HL-60 (cell line): Measurements from ENCODE around the gene GPC1.

Experiments used
- DNase-seq, 2 experiments: peaks; one replicate each; pipeline ENCODE4 v3.0.0-alpha.2; 2010 to 2020; ENCODE audit warnings: low read depth in 1 of 2, low spot score in 1 of 2
- H3K27ac ChIP-seq: fragments of 250-450 bp; sonication (Bioruptor Pico); replicated peaks from 2 replicates; pipeline ENCODE4 v1.5.1; 2020; ENCODE audit warnings: mild to moderate bottlenecking, moderate library complexity
- H3K27me3 ChIP-seq: fragments of 250-450 bp; sonication (Bioruptor Pico); 2 replicates; pipeline ENCODE4 v1.5.1; 2021; ENCODE audit warnings: mild to moderate bottlenecking, moderate library complexity; ENCODE audit not compliant: insufficient read depth, poor library complexity, severe bottlenecking
- H3K4me3 ChIP-seq: replicated peaks from 2 replicates; pipeline ENCODE4 v1.5.1; 2011; ENCODE audit warnings: mild to moderate bottlenecking, control low read depth, low read length; ENCODE audit not compliant: insufficient read depth
- GABPA ChIP-seq: IDR thresholded peaks from 2 replicates; pipeline ENCODE4 v1.6.1; 2012; ENCODE audit warnings: low read depth
- POLR2AphosphoS5 ChIP-seq: IDR thresholded peaks from 2 replicates; pipeline ENCODE4 v1.6.1; 2012; ENCODE audit warnings: low read depth
- REST ChIP-seq: IDR thresholded peaks from 2 replicates; pipeline ENCODE4 v1.6.1; 2012; ENCODE audit warnings: low read depth; ENCODE audit not compliant: insufficient replicate concordance
- SPI1 ChIP-seq: IDR thresholded peaks from 2 replicates; pipeline ENCODE4 v1.6.1; 2012; ENCODE audit warnings: low read depth, mild to moderate bottlenecking, borderline replicate concordance
- TF ChIP-seq, protein P1 (sequence below): IDR thresholded peaks from one replicate; pipeline ENCODE4 v1.5.1; 2011; ENCODE audit warnings: low read length, control low read depth, inconsistent platforms; ENCODE audit not compliant: insufficient read depth

GPC1 gene

DNA sequence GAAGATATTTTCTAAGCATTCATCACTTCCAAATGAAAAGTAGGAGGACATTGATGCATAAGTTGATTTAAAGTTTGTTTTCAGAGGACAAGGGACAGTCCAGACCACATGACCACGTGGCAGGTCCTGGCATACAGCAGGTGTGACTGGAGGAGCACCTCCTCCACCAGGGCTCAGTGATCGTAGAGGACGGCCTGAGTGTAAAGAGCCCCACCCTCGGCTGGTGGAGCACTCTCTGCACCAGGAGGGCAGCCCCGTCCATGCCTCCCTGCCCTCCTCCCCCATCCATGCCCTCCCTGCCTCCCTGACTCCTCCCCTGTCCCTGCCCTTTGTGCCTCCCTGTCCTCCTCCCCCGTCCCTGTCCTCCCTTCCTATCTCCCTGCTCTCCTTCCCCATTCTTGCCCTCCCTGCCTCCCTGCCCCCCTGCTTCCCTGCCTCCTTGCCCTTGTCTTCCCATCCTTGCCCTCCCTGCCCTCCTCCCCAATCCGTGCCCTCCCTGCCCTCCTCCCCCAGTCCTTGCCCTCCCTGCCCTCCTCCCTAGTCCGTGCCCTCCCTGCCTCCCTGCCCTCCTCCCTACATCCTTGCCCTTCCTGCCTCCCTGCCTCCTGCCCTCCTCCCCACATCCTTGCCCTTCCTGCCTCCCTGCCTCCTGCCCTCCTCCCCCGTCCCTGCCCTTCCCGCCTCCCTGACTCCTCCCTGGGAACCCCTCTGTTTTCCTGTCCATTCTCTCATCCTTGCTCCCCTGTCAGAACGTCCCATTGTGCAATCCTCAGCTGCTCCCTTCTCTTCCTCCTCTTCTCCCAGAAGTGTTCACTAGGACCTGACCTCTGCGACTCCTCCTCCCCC is 74.4 kb downstream of the GPC1 start:
- TF ChIP-seq GABPA (no peak), REST (no peak), POLR2AphosphoS5 (no peak), SPI1 (no peak)
- TF ChIP-seq, protein P1, sequence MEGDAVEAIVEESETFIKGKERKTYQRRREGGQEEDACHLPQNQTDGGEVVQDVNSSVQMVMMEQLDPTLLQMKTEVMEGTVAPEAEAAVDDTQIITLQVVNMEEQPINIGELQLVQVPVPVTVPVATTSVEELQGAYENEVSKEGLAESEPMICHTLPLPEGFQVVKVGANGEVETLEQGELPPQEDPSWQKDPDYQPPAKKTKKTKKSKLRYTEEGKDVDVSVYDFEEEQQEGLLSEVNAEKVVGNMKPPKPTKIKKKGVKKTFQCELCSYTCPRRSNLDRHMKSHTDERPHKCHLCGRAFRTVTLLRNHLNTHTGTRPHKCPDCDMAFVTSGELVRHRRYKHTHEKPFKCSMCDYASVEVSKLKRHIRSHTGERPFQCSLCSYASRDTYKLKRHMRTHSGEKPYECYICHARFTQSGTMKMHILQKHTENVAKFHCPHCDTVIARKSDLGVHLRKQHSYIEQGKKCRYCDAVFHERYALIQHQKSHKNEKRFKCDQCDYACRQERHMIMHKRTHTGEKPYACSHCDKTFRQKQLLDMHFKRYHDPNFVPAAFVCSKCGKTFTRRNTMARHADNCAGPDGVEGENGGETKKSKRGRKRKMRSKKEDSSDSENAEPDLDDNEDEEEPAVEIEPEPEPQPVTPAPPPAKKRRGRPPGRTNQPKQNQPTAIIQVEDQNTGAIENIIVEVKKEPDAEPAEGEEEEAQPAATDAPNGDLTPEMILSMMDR, result no peak
- H3K27me3 ChIP-seq, result no peaks in the 10 kb centered on the region
- no peak overlapping the region for H3K4me3 ChIP-seq

DNA sequence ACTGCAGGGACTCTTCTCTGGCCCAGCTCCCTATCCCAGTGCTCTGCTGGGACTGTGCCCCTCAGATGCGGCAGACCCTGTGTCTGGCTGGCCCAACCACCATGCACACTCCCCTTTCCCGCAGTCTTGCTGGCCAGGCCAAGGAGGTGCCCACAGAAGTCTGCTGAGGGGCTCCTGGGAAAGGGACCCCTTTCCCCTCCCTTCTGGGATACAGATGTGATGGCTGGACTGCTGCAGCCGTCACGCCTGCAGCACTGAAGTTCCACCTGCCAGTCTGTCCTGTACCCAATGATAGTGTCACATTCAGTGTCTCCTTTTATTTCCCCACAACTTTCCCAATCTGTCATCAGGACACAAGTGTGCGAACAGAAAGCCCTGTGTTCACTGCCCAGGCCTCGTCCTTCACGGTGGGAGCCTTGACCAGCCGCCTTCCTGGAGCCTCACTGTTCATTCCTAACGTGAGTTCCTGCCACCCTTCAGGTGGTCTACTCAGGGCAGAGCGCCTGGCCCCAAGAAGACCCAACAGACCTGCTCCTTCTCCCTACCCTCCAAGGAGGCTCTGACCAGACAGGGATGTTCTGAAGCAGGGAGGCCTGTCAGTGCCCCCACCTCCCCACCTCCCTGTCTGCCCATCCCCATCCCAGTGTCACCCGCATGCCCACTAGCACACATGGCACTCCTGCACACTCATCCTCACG is 75.2 kb downstream of the GPC1 start:
- no peak overlapping the region for H3K4me3 ChIP-seq
- DNase-seq, result no peak
- H3K27ac ChIP-seq, result no peak overlapping the region
- H3K27me3 ChIP-seq, result no peaks in the 10 kb centered on the region
- TF ChIP-seq POLR2AphosphoS5 (no peak), REST (no peak)

More for the DNA sequence above, 74.4 kb downstream of the GPC1 start:
- DNase-seq, result no peak
- H3K27ac ChIP-seq, result no peak overlapping the region

DNA sequence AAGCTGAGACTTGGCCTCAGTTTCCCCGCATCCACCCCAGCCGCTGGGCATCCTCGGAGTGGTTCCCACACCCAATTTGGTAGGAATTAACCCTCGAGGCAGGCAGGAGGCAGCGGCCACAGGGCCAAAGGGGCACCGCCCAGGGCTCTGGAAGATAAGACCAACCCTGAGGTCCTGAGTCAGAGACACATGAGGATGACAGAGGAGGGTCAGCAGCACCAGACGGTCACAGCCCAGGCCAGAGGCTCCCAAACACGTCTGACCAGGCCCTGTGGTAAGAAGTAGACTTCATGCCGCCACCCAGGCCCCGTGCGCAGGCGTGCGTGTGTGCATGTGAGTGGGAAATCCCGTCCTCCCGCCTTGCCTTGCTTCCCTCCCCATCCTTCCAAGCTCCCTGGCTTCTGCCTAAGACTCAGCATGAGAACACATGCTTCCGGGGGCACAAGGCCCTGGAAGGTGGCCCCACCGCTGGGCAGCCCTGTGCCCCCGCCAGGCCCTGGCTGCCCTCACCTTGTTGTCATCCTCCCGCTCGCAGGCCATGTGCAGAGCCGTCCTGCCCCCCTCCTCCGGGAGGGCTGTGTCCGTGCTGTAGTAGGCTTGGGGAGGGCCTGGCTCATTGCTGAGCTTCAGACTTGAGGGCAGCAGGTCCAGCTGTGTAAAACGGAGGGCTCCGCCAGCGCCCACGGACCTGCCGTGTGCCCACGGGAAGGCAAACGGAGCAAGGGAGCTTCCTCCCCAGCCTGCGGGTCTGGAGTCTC is 76.1 kb downstream of the GPC1 start:
- TF ChIP-seq REST (no peak), GABPA (no peak), SPI1 (no peak), POLR2AphosphoS5 (no peak)
- TF ChIP-seq, protein P1, result no peak
- Histone ChIP-seq H3K27me3 (no peaks in the 10 kb centered on the region), H3K4me3 (no peak overlapping the region), H3K27ac (no peak overlapping the region)
- no peak for DNase-seq
